Left colon (tissue), 2 donors: Measurements from ENCODE around the gene URB2. TPM values are rescaled to one million over a fixed set of nuclear protein-coding genes. Genes with fewer than 3 reads are reported as not detected.
"Not testable (repeated sequence)": the region's sequence is repeated elsewhere in the genome, so short reads cannot be mapped to it uniquely, and the experiment has no call there.

ENCODE experiments used
- ATAC-seq: fragments of 200-7000 bp; cut with Tn5 transposase; one replicate; pipeline ENCODE4 v1.9.1; 2020; ENCODE audit warnings: mild to moderate bottlenecking, moderate library complexity
- DNase-seq, 2 donors: peaks; one replicate each; pipeline ENCODE4 v3.0.0-alpha.2; 2020
- intact Hi-C, 2 donors: fragments of 100-400 bp; cut with DNase I in 1 of 2; cut with micrococcal nuclease in 1 of 2; formaldehyde crosslinking; loops; one replicate each; pipeline versions ENCODE4 v1.11.2 to v1.14.0; 2022; cut with DNase I, micrococcal nuclease
- total RNA-seq, 2 donors: library from RNA; stranded (reverse); fragmentation: NEBNext Ultra II Directional; extraction: Animal tissue kit (Norgen Biotek cat#: 25700); gene quantifications; one replicate each; pipeline ENCODE4 v1.2.1, GENCODE V29; 2021
- donor health status: DM: no; HTN: no; CAD: no.
- donor health status: DM: yes; HTN: yes; CAD: no.

Gene URB2
- total RNA-seq, 2 donors from 2014 or later: 5.0 to 7.4 TPM

- no peak for ATAC-seq
- DNase-seq: no peak
- intact Hi-C loops: no loop called here
These were observed 18.7 kb upstream of the URB2 start for GRCh38 chr1:229607370-229607769.

GRCh38 chr1:229608590-229608989 is 17.5 kb upstream of the URB2 start:
- ATAC-seq: no peak
- no peak for DNase-seq
- intact Hi-C loops: no loop called here

- intact Hi-C loops: no loop called here
- ATAC-seq (no peak), DNase-seq (no peak)
These were observed 12.1 kb upstream of the URB2 start for GRCh38 chr1:229613938-229614337.

DNA sequence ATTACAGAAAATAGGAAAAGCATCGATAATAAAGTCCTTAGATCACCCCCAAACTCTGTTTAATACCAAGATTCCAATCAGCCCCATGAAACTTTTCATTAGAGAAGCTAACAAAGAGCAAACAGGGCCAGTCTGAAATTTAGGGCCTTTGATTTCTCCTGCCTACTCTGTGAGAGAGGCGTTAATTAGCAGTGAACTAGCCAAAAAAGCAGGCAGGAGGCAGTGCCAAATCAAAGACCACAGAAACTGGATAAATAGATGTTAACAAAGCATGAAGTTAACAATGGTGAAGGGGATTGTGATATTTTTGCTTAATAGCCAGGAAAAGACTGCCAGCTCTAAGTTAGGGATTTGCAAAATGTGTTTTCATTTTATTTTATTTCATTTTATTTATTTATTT is 11.3 kb upstream of the URB2 start:
- DNase-seq (no peak), ATAC-seq (no peak)
- intact Hi-C loops: no loop called here

DNA sequence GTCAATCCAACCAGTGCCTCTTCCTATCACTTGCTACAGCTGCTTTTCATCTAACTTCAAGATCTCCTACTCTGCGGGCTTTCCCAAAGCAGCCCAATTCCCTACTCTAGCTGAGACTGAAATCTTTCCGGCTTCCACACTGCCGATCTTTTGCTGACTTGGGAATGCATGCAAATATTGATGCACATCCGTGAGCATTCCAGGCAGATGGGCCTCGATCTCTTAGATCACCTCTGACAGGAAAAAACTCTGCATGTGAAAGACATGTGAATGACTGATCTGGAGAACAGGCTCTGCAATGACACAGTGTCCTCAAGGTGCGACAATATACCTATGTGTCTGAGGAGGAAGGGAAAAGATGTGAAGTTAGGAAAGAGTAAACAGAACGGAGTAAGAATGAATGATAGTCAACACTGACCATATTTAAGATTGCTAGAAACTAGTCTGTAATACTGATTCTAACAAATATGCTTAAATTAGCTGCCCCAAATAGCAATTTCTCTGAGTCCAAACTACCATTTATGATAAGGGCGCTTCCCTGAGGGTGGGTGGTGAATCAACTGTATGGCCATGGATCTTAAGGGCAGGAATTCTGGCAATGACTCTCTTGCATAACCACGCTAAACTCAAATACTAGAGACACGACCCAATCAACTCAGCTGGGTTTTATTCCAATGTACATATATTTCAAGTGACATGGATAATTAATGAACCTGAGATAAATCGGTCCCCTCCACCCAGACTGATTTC is 8.5 kb upstream of the URB2 start:
- ATAC-seq (no peak), DNase-seq (no peak)
- intact Hi-C loops: no loop called here

GRCh38 chr1:229619002-229619401 is 7.0 kb upstream of the URB2 start:
- intact Hi-C loops: no loop called here
- ATAC-seq: no peak
- no peak for DNase-seq

- ATAC-seq (no peak), DNase-seq (no peak)
- intact Hi-C loops: loop anchor here in 1 of 2 donors (10.0 kb wide), 1 partner anchor 65 kb away; the partner anchor contains the start of gene ABCB10
These were observed 6.4 kb upstream of the URB2 start for GRCh38 chr1:229619614-229620013.

DNA sequence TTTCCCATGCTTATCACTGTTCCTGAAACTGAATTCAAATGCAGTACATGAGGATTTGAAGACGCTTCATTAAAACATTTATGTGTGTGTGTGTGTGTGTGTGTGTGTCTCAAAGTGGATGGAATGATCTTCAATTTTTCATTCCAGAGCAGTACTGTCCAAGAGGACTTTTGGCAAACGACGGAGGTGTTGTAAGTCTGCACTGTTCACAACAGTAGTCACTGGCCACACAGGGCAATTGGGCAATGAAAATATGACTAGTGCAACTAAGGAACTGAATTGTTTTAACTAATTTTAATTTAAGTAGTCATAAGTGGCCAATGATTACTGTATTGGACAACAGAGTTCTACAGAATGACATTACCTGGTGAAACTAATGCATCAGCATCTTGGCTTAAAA is 5.2 kb upstream of the URB2 start:
- ATAC-seq (no peak), DNase-seq (no peak)
- intact Hi-C loops: loop anchor here in 1 of 2 donors (10.0 kb wide), 1 partner anchor 66 kb away; the partner anchor contains the start of gene ABCB10

GRCh38 chr1:229621663-229622062 is 4.4 kb upstream of the URB2 start:
- DNase-seq (no peak), ATAC-seq (no peak)
- intact Hi-C loops: loop anchor here in 1 of 2 donors (10.0 kb wide), 1 partner anchor 67 kb away; the partner anchor contains the start of gene ABCB10

GRCh38 chr1:229622641-229623120 is 3.4 kb upstream of the URB2 start:
- DNase-seq, ATAC-seq: not testable (repeated sequence)
- intact Hi-C loops: loop anchor here in 1 of 2 donors (10.0 kb wide), 1 partner anchor 68 kb away; the partner anchor contains the start of gene ABCB10

- intact Hi-C loops: loop anchor here in 1 of 2 donors (10.0 kb wide), 1 partner anchor 68 kb away; the partner anchor contains the start of gene ABCB10
- ATAC-seq (no peak), DNase-seq (no peak)
These were observed 2.8 kb upstream of the URB2 start for GRCh38 chr1:229623225-229623624.

DNA sequence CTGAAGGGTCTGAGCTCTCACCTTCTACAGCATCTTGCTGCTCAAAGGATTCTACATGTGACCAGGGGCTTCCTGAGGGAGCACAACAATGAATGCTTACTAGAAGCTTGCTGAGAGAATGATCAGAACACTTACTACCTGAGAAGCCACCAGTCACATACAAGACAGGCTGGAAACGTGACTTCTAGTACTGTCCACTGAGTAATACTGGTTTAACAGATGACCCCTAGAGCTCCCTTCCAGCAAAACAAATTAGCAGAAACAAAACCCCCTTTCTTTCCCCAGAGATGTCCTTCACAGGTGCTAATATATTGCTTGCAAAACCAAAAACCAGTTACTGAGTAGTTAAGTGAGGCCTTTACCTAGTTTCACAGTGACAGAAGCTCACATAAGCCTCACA is 2.2 kb upstream of the URB2 start:
- DNase-seq: no peak
- no peak for ATAC-seq
- intact Hi-C loops: loop anchor here in 1 of 2 donors (10.0 kb wide), 1 partner anchor 69 kb away; the partner anchor contains the start of gene ABCB10

- no peak for DNase-seq
These were observed 1.5 kb upstream of the URB2 start for GRCh38 chr1:229624521-229625070.

GRCh38 chr1:229625071-229625914 is 754 bp upstream of the URB2 start:
- DNase-seq (peak; percentile 65 to 74), ATAC-seq (peak; percentile 70)
- intact Hi-C loops: loop anchor here in 1 of 2 donors (10.0 kb wide), 1 partner anchor 70 kb away; the partner anchor contains the start of gene ABCB10

More at GRCh38 chr1:229624521-229625070, 1.5 kb upstream of the URB2 start:
- intact Hi-C loops: loop anchor here in 1 of 2 donors (10.0 kb wide), 1 partner anchor 70 kb away; the partner anchor contains the start of gene ABCB10
- no peak for ATAC-seq

- intact Hi-C loops: loop anchor here in 1 of 2 donors (10.0 kb wide), 1 partner anchor 72 kb away; the partner anchor contains the start of gene ABCB10
- ATAC-seq: no peak
- no peak for DNase-seq
These were observed 956 bp downstream of the URB2 start for GRCh38 chr1:229627003-229627402.

DNA sequence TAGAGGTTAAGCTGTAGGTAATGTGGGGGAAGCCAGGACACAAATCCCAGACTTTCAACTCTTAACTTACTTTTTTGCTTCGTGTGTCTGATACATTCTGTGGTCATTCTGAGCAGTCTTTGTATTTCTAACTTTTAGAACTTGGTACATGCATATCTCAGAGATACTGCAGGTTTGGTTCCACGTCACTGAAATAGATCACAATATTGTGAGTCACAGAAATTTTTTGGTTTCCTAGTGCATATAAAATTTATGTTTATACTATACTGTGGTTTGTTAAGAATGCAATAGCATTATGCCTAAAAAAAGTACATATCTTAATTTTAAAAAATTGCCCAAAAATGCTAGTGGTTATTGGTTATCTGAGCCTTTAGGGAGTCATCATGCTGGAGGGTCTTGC is 3.2 kb downstream of the URB2 start:
- intact Hi-C loops: loop anchor here in 1 of 2 donors (10.0 kb wide), 1 partner anchor 74 kb away; the partner anchor contains the start of gene ABCB10
- DNase-seq: no peak
- ATAC-seq: no peak

GRCh38 chr1:229631148-229631547 is 5.1 kb downstream of the URB2 start:
- intact Hi-C loops: no loop called here
- DNase-seq (no peak), ATAC-seq (no peak)

- DNase-seq (no peak), ATAC-seq (no peak)
- intact Hi-C loops: no loop called here
These were observed 5.9 kb downstream of the URB2 start for GRCh38 chr1:229631966-229632365.

DNA sequence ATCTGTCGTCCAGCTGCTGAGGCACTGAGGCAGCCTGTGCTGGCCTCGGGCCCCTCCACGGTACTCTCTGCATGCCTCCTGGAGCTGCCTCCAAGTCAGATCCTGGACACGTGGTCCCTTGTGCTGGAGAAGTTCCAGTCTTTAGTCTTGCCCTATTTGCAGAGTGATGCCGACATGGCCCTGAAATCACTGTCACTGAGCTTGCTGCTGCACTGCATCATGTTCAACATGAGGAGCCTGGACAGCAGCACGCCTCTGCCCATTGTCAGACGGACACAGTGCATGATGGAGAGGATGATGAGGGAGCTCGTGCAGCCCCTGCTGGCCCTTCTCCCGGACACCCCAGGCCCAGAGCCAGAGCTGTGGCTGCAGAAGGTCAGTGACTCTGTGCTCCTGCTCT is 10.0 kb downstream of the URB2 start:
- ATAC-seq (no peak), DNase-seq (no peak)
- intact Hi-C loops: no loop called here
